Measurements from ENCODE around the gene MTMR11.

MTMR11 gene

DNA sequence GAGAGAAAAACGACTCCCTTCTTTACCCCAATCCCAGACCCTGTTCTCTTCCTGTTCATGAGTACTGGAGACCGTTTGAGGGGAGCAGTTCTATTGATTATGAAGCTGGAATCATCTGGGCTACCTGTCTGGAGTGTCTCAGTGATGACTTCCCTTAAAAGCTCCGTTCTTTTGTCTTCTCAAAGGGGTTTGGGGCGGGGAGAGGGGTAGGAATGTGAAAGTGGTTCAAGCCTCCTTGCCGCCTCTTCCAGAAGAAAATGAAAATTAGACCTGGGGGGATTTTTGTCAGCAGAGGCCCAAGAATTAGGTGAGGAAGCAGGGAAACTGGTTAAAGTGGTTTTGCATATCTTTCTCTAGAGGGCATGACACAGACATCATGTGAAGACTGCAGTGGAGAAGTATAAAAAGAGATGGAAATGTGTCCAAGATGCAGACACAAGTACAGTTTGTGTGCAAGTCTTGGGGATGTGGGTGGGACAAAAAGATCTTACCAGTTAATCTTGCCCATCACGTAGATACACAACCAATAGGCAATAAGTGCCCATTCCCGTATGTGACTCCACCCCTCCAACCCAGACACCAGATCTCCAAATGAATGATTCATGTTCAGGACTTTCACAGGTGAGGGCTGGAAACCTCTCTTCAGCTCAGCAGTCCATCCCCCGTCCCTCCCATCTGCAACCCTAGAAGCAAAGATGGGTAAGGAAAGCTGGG, 470 bp upstream of the MTMR11 start:
- TF ChIP-seq, protein P1, sequence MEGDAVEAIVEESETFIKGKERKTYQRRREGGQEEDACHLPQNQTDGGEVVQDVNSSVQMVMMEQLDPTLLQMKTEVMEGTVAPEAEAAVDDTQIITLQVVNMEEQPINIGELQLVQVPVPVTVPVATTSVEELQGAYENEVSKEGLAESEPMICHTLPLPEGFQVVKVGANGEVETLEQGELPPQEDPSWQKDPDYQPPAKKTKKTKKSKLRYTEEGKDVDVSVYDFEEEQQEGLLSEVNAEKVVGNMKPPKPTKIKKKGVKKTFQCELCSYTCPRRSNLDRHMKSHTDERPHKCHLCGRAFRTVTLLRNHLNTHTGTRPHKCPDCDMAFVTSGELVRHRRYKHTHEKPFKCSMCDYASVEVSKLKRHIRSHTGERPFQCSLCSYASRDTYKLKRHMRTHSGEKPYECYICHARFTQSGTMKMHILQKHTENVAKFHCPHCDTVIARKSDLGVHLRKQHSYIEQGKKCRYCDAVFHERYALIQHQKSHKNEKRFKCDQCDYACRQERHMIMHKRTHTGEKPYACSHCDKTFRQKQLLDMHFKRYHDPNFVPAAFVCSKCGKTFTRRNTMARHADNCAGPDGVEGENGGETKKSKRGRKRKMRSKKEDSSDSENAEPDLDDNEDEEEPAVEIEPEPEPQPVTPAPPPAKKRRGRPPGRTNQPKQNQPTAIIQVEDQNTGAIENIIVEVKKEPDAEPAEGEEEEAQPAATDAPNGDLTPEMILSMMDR (conservative IDR thresholded peaks at IDR 0.05; ENCODE audit: low read depth, low read length), result peak; percentile 26
- peak; percentile 80 for DNase-seq (ENCODE audit: low read depth)
- H3K4me3 ChIP-seq (ENCODE audit: low read depth, low read length), result peak overlapping the region; percentile 72

DNA sequence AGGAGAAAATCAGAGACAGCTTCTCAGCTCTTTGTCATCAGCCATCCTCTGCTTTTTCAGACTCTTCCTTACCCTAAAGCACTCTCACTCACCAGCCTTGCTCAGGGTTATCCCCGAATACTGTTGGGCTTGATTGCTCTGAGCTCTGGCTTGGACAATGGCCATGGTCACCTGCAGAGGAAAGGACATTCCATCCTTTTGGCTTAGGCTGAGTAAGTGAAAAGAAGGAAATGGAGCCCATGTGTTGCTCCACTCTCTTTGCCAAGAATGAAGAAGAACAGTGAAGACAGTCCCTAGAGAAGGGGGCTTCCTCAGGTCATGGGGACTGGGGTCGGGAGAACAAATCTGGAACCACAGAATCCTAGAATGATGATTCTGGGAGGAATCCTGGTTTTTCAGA, 2.3 kb downstream of the MTMR11 start:
- no peak overlapping the region for H3K4me3 ChIP-seq (ENCODE audit: low read depth, low read length)
- no peak for DNase-seq (ENCODE audit: low read depth)
- TF ChIP-seq, protein P1 (conservative IDR thresholded peaks at IDR 0.05; ENCODE audit: low read depth, low read length), result no peak

DNA sequence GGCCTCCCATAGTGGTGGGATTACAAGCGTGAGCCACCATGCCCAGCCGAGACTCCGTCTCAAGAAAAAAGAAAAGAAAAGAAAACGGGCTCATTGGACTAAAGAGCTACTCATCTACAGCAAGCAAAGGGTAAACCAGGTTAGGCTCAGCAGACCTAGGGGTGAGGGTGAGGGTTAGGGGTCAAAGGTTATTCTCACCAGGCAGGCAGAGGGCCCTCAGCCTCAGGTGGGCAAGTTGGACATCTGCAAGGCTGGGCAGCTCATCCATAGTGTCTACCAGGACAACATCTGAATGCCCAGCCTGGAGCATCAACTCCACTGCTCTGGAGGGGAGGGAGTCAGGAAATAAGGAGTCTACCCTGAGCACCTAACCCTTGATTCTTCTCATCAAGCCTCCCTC, 3.5 kb downstream of the MTMR11 start:
- H3K4me3 ChIP-seq (ENCODE audit: low read depth, low read length), result no peak overlapping the region
- TF ChIP-seq, protein P1 (conservative IDR thresholded peaks at IDR 0.05; ENCODE audit: low read depth, low read length), result no peak
- DNase-seq (ENCODE audit: low read depth), result no peak

DNA sequence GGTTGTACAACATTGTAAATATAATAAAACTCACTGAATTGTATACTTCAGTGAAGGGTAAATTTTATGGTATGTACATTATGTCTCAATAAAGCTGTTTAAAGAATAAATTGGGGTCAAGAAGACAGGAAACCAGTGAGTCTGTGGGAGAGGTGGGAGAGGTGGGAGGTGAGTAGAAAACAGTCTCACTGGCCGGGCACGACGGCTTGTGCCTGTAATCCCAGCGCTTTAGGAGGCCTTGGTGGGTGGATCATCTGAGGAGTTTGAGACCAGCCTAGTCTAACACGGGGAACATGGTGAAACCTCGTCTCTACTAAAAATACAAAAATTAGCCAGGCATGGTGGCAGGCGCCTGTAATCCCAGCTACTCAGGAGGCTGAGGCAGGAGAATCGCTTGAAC, 4.2 kb downstream of the MTMR11 start:
- no peak for DNase-seq (ENCODE audit: low read depth)
- TF ChIP-seq, protein P1 (conservative IDR thresholded peaks at IDR 0.05; ENCODE audit: low read depth, low read length), result no peak

DNA sequence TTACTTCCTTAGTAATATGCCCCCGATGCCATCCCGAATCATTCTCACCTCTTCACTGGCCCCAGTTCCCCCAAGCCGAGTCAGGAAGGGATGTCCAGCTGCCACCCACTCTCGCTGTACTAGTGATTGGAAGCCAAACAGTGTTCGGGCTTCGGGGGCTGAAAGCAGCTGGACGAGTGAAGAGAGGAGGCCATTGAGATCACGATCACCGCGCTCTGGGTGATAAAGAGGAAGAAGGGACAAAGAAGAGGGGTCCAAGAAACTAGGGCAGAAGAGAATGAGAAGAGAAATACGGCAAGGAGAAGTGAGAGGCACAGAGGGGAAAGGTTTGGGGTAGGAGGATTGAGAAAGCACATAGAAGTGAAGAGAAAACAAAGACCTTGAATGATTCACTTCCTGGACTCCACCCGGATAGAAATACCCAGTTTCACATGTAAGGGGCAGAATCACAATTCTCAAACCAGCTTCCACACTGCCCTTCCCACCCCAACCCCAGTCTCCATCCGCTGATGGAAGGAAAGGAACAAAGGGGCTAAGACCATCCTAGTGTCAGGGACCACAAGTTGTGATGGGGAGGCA, 5.4 kb downstream of the MTMR11 start:
- H3K4me3 ChIP-seq (ENCODE audit: low read depth, low read length), result no peak overlapping the region
- peak; percentile 12 for DNase-seq (ENCODE audit: low read depth)
- TF ChIP-seq, protein P1 (conservative IDR thresholded peaks at IDR 0.05; ENCODE audit: low read depth, low read length), result no peak

More for the DNA sequence above, 4.2 kb downstream of the MTMR11 start:
- no peak overlapping the region for H3K4me3 ChIP-seq (ENCODE audit: low read depth, low read length)

DNA sequence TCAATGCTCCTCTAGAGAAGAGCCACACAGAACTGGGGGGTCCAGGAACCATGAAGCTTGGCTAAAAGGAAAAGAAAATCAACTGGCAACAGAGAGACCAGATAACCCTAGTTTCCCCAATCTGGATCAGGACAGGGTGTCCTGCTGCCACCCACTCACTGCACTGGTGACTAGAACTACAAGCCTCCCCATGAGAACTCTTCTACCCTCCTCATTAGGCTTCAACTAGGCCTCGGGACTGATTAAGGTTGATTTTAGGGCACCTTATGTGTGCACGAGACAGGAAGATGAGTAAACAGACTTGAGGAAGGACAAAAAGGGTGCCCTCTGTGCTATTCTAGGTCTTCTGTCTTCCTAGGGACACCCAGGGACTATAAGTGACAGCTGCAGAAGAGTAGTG, 6.8 kb downstream of the MTMR11 start:
- H3K4me3 ChIP-seq (ENCODE audit: low read depth, low read length), result no peak overlapping the region
- TF ChIP-seq, protein P1 (conservative IDR thresholded peaks at IDR 0.05; ENCODE audit: low read depth, low read length), result no peak
- no peak for DNase-seq (ENCODE audit: low read depth)

DNA sequence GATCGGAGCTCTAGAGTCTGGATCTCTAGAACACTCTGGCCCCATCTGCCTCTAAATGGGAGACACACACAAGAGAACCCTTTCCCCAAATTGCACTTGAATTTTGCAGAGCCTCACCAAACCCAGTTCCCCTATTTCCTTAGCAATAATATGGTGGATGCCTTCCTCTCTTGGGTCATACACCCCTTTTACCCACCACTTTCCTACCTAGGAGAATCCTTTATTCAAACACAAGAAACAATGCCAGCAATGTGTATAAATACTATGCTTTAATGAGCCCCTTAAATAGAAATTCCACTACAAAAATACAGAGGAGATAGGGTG, 8.3 kb downstream of the MTMR11 start:
- TF ChIP-seq, protein P1 (conservative IDR thresholded peaks at IDR 0.05; ENCODE audit: low read depth, low read length), result no peak
- no peak for DNase-seq (ENCODE audit: low read depth)
- peak overlapping the region; percentile 78 for H3K4me3 ChIP-seq (ENCODE audit: low read depth, low read length)

Data from choroid plexus epithelial cell (primary cell).